Ectodermal cell (in vitro differentiated cells): ENCODE data around the gene C19orf25.

Source experiments
- H3K27ac ChIP-seq: 2 replicates; pipeline ENCODE4 v1.7.0; 2013; ENCODE audit warnings: mild to moderate bottlenecking, low read depth, low read length; ENCODE audit not compliant: insufficient read depth, poor library complexity, severe bottlenecking
- H3K27me3 ChIP-seq: 2 replicates; pipeline ENCODE4 v1.7.0; 2013; ENCODE audit warnings: mild to moderate bottlenecking, low read length; ENCODE audit not compliant: insufficient read depth, control insufficient read depth, poor library complexity, severe bottlenecking
- H3K36me3 ChIP-seq: one replicate; pipeline ENCODE4 v1.7.0; 2013; ENCODE audit warnings: low read length; ENCODE audit not compliant: control insufficient read depth, insufficient read depth
- H3K4me1 ChIP-seq: one replicate; pipeline ENCODE4 v1.7.0; 2013; ENCODE audit warnings: low read length; ENCODE audit not compliant: control insufficient read depth, insufficient read depth
- H3K4me3 ChIP-seq: 2 replicates; pipeline ENCODE4 v1.7.0; 2013; ENCODE audit warnings: low read depth, low read length, control low read depth; ENCODE audit not compliant: insufficient read depth
- H3K9me3 ChIP-seq: 2 replicates; pipeline ENCODE4 v1.7.0; 2013; ENCODE audit warnings: mild to moderate bottlenecking, low read length, moderate library complexity; ENCODE audit not compliant: control insufficient read depth
- WGBS, 2 experiments: methylation state at CpG; one replicate each; pipeline ENCODE4 v1.1.7; 2013; ENCODE audit warnings: missing lambda C conversion rate in 2 of 2; 5-methylcytosine and 5-hydroxymethylcytosine counted together

Gene C19orf25

GRCh38 chr19:1453525-1454364, 25.3 kb downstream of the C19orf25 start:
- no peak overlapping the region for H3K27ac ChIP-seq
- H3K27me3 ChIP-seq: peaks cover 81% of the 10 kb centered on the region

GRCh38 chr19:1452802-1453524, 26.1 kb downstream of the C19orf25 start:
- Histone ChIP-seq H3K27ac (peak overlapping the region; percentile 36), H3K9me3 (no peaks in the 10 kb centered on the region), H3K27me3 (peaks cover 89% of the 10 kb centered on the region), H3K4me1 (peaks cover 15% of the 10 kb centered on the region), H3K4me3 (peak overlapping the region; percentile 15), H3K36me3 (peaks cover 3% of the 10 kb centered on the region)
- WGBS, 2 experiments: 74 to 76% methylated on average over 30 of the region's 30 CpGs

More at GRCh38 chr19:1453525-1454364, 25.3 kb downstream of the C19orf25 start:
- no peak overlapping the region for H3K4me3 ChIP-seq
- H3K4me1 ChIP-seq: peaks cover 15% of the 10 kb centered on the region
- 47 to 53% methylated on average over 33 of the region's 33 CpGs for WGBS, 2 experiments
- H3K9me3 ChIP-seq: no peaks in the 10 kb centered on the region
- H3K36me3 ChIP-seq: peaks cover 3% of the 10 kb centered on the region

GRCh38 chr19:1451916-1452801, 26.9 kb downstream of the C19orf25 start:
- Histone ChIP-seq H3K9me3 (no peaks in the 10 kb centered on the region), H3K36me3 (peaks cover 3% of the 10 kb centered on the region), H3K4me1 (peaks cover 17% of the 10 kb centered on the region), H3K27ac (peak overlapping the region; percentile 42), H3K27me3 (peaks cover 94% of the 10 kb centered on the region), H3K4me3 (peak overlapping the region; percentile 15)
- 38 to 41% methylated on average over 39 of the region's 39 CpGs for WGBS, 2 experiments

- Histone ChIP-seq H3K4me3 (peak overlapping the region; percentile 30), H3K4me1 (peaks cover 25% of the 10 kb centered on the region), H3K36me3 (peaks cover 3% of the 10 kb centered on the region), H3K9me3 (no peaks in the 10 kb centered on the region), H3K27ac (peak overlapping the region; percentile 42), H3K27me3 (peaks cover 96% of the 10 kb centered on the region)
- 60 to 62% methylated on average over 22 of the region's 22 CpGs for WGBS, 2 experiments
These were observed 28.0 kb downstream of the C19orf25 start for GRCh38 chr19:1450735-1451731.

GRCh38 chr19:1449467-1450442, 29.3 kb downstream of the C19orf25 start, which contains the start of gene APC2:
APC2 (plus strand) TSS chr19:1450121; CDS start chr19:1453002, 2,881 bp downstream.
- peaks cover 96% of the 10 kb centered on the region for H3K27me3 ChIP-seq
- peaks cover 25% of the 10 kb centered on the region for H3K4me1 ChIP-seq
- no peaks in the 10 kb centered on the region for H3K9me3 ChIP-seq
- no peaks in the 10 kb centered on the region for H3K36me3 ChIP-seq
- no peak within 1 kb of the TSS for H3K27ac ChIP-seq
- whole genome bisulfite sequencing, 2 experiments: 10% methylated on average over 74 of the region's 74 CpGs
- H3K4me3 ChIP-seq: peak within 1 kb of the TSS; percentile 30

DNA sequence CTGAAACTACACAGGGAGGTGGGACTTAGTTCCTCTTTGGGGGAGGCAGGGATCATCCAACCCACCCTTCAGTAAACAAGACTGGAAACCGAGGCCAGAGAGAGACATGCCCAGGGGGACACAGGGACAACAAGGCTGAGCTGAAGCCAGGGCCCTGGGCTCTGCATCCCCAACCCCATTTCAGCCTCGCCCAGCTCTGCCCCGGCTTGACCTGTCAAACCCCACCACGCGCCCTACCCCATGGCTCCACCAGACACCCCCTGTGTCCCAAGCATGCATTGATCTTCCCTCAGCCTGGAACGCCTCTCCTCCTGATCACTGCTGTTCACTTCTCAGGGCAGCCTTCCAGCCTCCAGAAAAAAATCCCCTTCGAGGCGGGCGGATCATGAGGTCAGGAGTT, 31.1 kb downstream of the C19orf25 start:
- peaks cover 21% of the 10 kb centered on the region for H3K4me1 ChIP-seq
- H3K36me3 ChIP-seq: no peaks in the 10 kb centered on the region
- 84 to 85% methylated on average over 9 of the region's 9 CpGs for WGBS, 2 experiments
- H3K4me3 ChIP-seq: no peak overlapping the region
- H3K9me3 ChIP-seq: no peaks in the 10 kb centered on the region
- H3K27ac ChIP-seq: no peak overlapping the region
- H3K27me3 ChIP-seq: peaks cover 84% of the 10 kb centered on the region

GRCh38 chr19:1447504-1447903, 31.5 kb downstream of the C19orf25 start:
- Histone ChIP-seq H3K4me1 (peaks cover 17% of the 10 kb centered on the region), H3K27ac (no peak overlapping the region), H3K36me3 (no peaks in the 10 kb centered on the region), H3K9me3 (no peaks in the 10 kb centered on the region), H3K4me3 (no peak overlapping the region), H3K27me3 (peaks cover 79% of the 10 kb centered on the region)
- WGBS, 2 experiments: 36 to 39% methylated on average over 4 of the region's 4 CpGs

- Histone ChIP-seq H3K9me3 (no peaks in the 10 kb centered on the region), H3K36me3 (peaks cover 4% of the 10 kb centered on the region), H3K27me3 (peaks cover 74% of the 10 kb centered on the region), H3K27ac (no peak overlapping the region), H3K4me3 (peak overlapping the region; percentile 56), H3K4me1 (peaks cover 13% of the 10 kb centered on the region)
- 6% methylated on average over 63 of the region's 63 CpGs for WGBS, 2 experiments
These were observed 32.1 kb downstream of the C19orf25 start for GRCh38 chr19:1446713-1447481.
